HL-60 (cell line): ENCODE results near the gene IQCK.

ENCODE experiments used
- DNase-seq, 2 experiments: peaks; one replicate each; pipeline ENCODE4 v3.0.0-alpha.2; 2010 to 2020; ENCODE audit warnings: low read depth in 1 of 2, low spot score in 1 of 2
- H3K27ac ChIP-seq: fragments of 250-450 bp; sonication (Bioruptor Pico); replicated peaks from 2 replicates; pipeline ENCODE4 v1.5.1; 2020; ENCODE audit warnings: mild to moderate bottlenecking, moderate library complexity
- H3K27me3 ChIP-seq: fragments of 250-450 bp; sonication (Bioruptor Pico); 2 replicates; pipeline ENCODE4 v1.5.1; 2021; ENCODE audit warnings: mild to moderate bottlenecking, moderate library complexity; ENCODE audit not compliant: insufficient read depth, poor library complexity, severe bottlenecking
- H3K4me3 ChIP-seq: replicated peaks from 2 replicates; pipeline ENCODE4 v1.5.1; 2011; ENCODE audit warnings: mild to moderate bottlenecking, control low read depth, low read length; ENCODE audit not compliant: insufficient read depth
- CTCF ChIP-seq: IDR thresholded peaks from one replicate; pipeline ENCODE4 v1.5.1; 2011; ENCODE audit warnings: low read length, control low read depth, inconsistent platforms; ENCODE audit not compliant: insufficient read depth
- GABPA ChIP-seq: IDR thresholded peaks from 2 replicates; pipeline ENCODE4 v1.6.1; 2012; ENCODE audit warnings: low read depth
- POLR2AphosphoS5 ChIP-seq: IDR thresholded peaks from 2 replicates; pipeline ENCODE4 v1.6.1; 2012; ENCODE audit warnings: low read depth
- REST ChIP-seq: IDR thresholded peaks from 2 replicates; pipeline ENCODE4 v1.6.1; 2012; ENCODE audit warnings: low read depth; ENCODE audit not compliant: insufficient replicate concordance
- SPI1 ChIP-seq: IDR thresholded peaks from 2 replicates; pipeline ENCODE4 v1.6.1; 2012; ENCODE audit warnings: low read depth, mild to moderate bottlenecking, borderline replicate concordance

The IQCK gene

GRCh38 chr16:19883296-19883965 is 165.4 kb downstream of the IQCK start:
- Histone ChIP-seq H3K27me3 (peaks cover 31% of the 10 kb centered on the region), H3K4me3 (no peak overlapping the region), H3K27ac (no peak overlapping the region)
- TF ChIP-seq CTCF, result no peak
- no peak for TF ChIP-seq GABPA
- no peak for TF ChIP-seq SPI1
- no peak for TF ChIP-seq POLR2AphosphoS5
- TF ChIP-seq REST, result no peak
- no peak for DNase-seq

GRCh38 chr16:19883966-19884485 is 166.0 kb downstream of the IQCK start:
- no peak for TF ChIP-seq SPI1
- no peak for TF ChIP-seq POLR2AphosphoS5
- no peak for TF ChIP-seq CTCF
- no peak for TF ChIP-seq GABPA
- no peak for TF ChIP-seq REST
- Histone ChIP-seq H3K27me3 (peaks cover 31% of the 10 kb centered on the region), H3K27ac (no peak overlapping the region), H3K4me3 (no peak overlapping the region)
- no peak for DNase-seq

GRCh38 chr16:19884611-19885450 is 166.8 kb downstream of the IQCK start, which contains the start of gene GPRC5B:
Gene GPRC5B, minus strand, starts transcription at chr16:19884848. Its CDS starts 12,003 bp downstream, at chr16:19872845.
- DNase-seq, result peak; percentile 18 to 30
- Histone ChIP-seq H3K4me3 (peak within 1 kb of the TSS; percentile 44), H3K27ac (no peak within 1 kb of the TSS), H3K27me3 (peaks cover 31% of the 10 kb centered on the region)
- TF ChIP-seq CTCF, result no peak
- TF ChIP-seq POLR2AphosphoS5, result no peak
- no peak for TF ChIP-seq REST
- TF ChIP-seq GABPA, result no peak
- no peak for TF ChIP-seq SPI1
